IMR-90 (cell line): ENCODE data around the gene ZSCAN5B. TPM values are rescaled to one million over a fixed set of nuclear protein-coding genes. Genes with fewer than 3 reads are reported as not detected.

ENCODE experiments used
- ATAC-seq: fragments of 200-7000 bp; cut with Tn5 transposase; 2 replicates; pipeline ENCODE4 v1.9.1; 2020; ENCODE audit warnings: low read depth, mild to moderate bottlenecking, moderate library complexity
- BruUV-seq: library from RNA; stranded (reverse); fragments of 400-500 nt; replicated peaks from 2 replicates; lab custom pipeline; 2021; lab: Mats Ljungman, UMichigan
- CTCF ChIA-PET: fragments of 300-600 bp; formaldehyde crosslinking; extraction: SDS; loops from one replicate; lab custom pipeline; 2021; ENCODE audit warnings: antibody characterized with exemption; lab: Yijun Ruan, JAX
- POLR2A ChIA-PET: fragments of 300-600 bp; sonication (Branson Sonifier 250); formaldehyde crosslinking; loops from one replicate; lab custom pipeline; 2022; ENCODE audit warnings: antibody characterized with exemption; ENCODE audit not compliant: unreplicated experiment; lab: Charles Lee
- DNase-seq: peaks from one replicate; pipeline ENCODE4 v3.0.0; 2013
- H2AFZ ChIP-seq: replicated peaks from 2 replicates; pipeline ENCODE3; 2013; ENCODE audit warnings: low read length, mild to moderate bottlenecking; ENCODE audit not compliant: poor library complexity
- H2AK5ac ChIP-seq: 2 replicates; pipeline ENCODE4 v1.6.1; 2013; ENCODE audit warnings: low read depth, low read length, inconsistent platforms
- H2AK9ac ChIP-seq: replicated peaks from 2 replicates; pipeline ENCODE3; 2013; ENCODE audit warnings: mild to moderate bottlenecking, low read depth, low read length, moderate library complexity; ENCODE audit not compliant: poor library complexity
- H2BK120ac ChIP-seq: 2 replicates; pipeline ENCODE4 v1.6.1; 2013; ENCODE audit warnings: low read depth, low read length, inconsistent platforms
- H2BK15ac ChIP-seq: 3 replicates; pipeline ENCODE4 v1.6.1; 2013; ENCODE audit warnings: low read depth, low read length, inconsistent platforms
- H2BK20ac ChIP-seq: 2 replicates; pipeline ENCODE4 v1.6.1; 2013; ENCODE audit warnings: low read depth, mild to moderate bottlenecking, inconsistent platforms, low read length, moderate library complexity
- H2BK5ac ChIP-seq: 2 replicates; pipeline ENCODE4 v1.6.1; 2013; ENCODE audit warnings: mild to moderate bottlenecking, low read depth, low read length, inconsistent platforms; ENCODE audit not compliant: poor library complexity, severe bottlenecking
- H3K14ac ChIP-seq: replicated peaks from 2 replicates; pipeline ENCODE4 v1.6.1; 2013; ENCODE audit warnings: low read depth, low read length, inconsistent platforms
- H3K18ac ChIP-seq: 2 replicates; pipeline ENCODE4 v1.6.1; 2013; ENCODE audit warnings: low read depth, low read length, control low read depth
- H3K23ac ChIP-seq: 2 replicates; pipeline ENCODE4 v1.6.1; 2013; ENCODE audit warnings: low read depth, low read length, inconsistent platforms
- H3K27ac ChIP-seq: 2 replicates; pipeline ENCODE4 v1.5.1; 2013; ENCODE audit warnings: mild to moderate bottlenecking, control low read depth, low read length; ENCODE audit not compliant: insufficient read depth
- H3K27me3 ChIP-seq: 2 replicates; pipeline ENCODE4 v1.6.1; 2013; ENCODE audit warnings: low read length; ENCODE audit not compliant: control insufficient read depth, insufficient read depth
- H3K36me3 ChIP-seq: 2 replicates; pipeline ENCODE4 v1.6.1; 2013; ENCODE audit warnings: low read length, mixed read lengths; ENCODE audit not compliant: control insufficient read depth, insufficient read depth
- H3K4ac ChIP-seq: 2 replicates; pipeline ENCODE4 v1.6.1; 2013; ENCODE audit warnings: low read depth, low read length, inconsistent platforms
- H3K4me1 ChIP-seq: 2 replicates; pipeline ENCODE4 v1.6.1; 2013; ENCODE audit warnings: low read length, mixed read lengths; ENCODE audit not compliant: control insufficient read depth, insufficient read depth
- H3K4me2 ChIP-seq: 2 replicates; pipeline ENCODE4 v1.6.1; 2013; ENCODE audit warnings: low read depth, mild to moderate bottlenecking, control low read depth, low read length, moderate library complexity
- H3K4me3 ChIP-seq: 2 replicates; pipeline ENCODE4 v1.5.1; 2013; ENCODE audit warnings: low read depth, mild to moderate bottlenecking, control low read depth, low read length, moderate library complexity; ENCODE audit not compliant: insufficient read depth
- H3K56ac ChIP-seq: 2 replicates; pipeline ENCODE4 v1.6.1; 2013; ENCODE audit warnings: low read length, inconsistent platforms; ENCODE audit not compliant: insufficient read depth; ENCODE audit errors: extremely low read depth
- H3K79me1 ChIP-seq, 2 experiments: 2 replicates each; pipeline ENCODE4 v1.6.1; 2013; ENCODE audit warnings: low read length in 2 of 2, inconsistent platforms in 1 of 2, low read depth in 1 of 2
- H3K9ac ChIP-seq: 2 replicates; pipeline ENCODE4 v1.6.1; 2013; ENCODE audit warnings: low read depth, low read length, control low read depth
- H3K9me1 ChIP-seq: 2 replicates; pipeline ENCODE4 v1.6.1; 2013; ENCODE audit warnings: low read length, inconsistent platforms; ENCODE audit not compliant: insufficient read depth
- H3K9me3 ChIP-seq: 2 replicates; pipeline ENCODE4 v1.6.1; 2013; ENCODE audit warnings: low read length; ENCODE audit not compliant: control insufficient read depth, insufficient read depth
- H4K20me1 ChIP-seq: 2 replicates; pipeline ENCODE4 v1.6.1; 2013; ENCODE audit warnings: low read length, inconsistent platforms; ENCODE audit not compliant: insufficient read depth
- H4K5ac ChIP-seq: 2 replicates; pipeline ENCODE4 v1.6.1; 2013; ENCODE audit warnings: mild to moderate bottlenecking, low read depth, low read length, control low read depth
- H4K8ac ChIP-seq, 2 experiments: 2 replicates each; pipeline ENCODE4 v1.6.1; 2013; ENCODE audit warnings: low read depth in 2 of 2, low read length in 2 of 2, control low read depth in 1 of 2, inconsistent platforms in 1 of 2
- H4K91ac ChIP-seq: 2 replicates; pipeline ENCODE4 v1.6.1; 2013; ENCODE audit warnings: low read depth, low read length, inconsistent platforms; ENCODE audit not compliant: insufficient read depth
- BHLHE40 ChIP-seq: fragments of 150-350 bp; IDR thresholded peaks from 2 replicates; pipeline ENCODE4 v1.6.1; 2016; ENCODE audit warnings: mild to moderate bottlenecking, low read depth, low read length
- FOS ChIP-seq: fragments of 150-350 bp; IDR thresholded peaks from 2 replicates; pipeline ENCODE4 v1.6.1; 2016; ENCODE audit warnings: low read depth, low read length
- MAFK ChIP-seq: IDR thresholded peaks from 2 replicates; pipeline ENCODE4 v1.6.1; 2012; ENCODE audit warnings: low read depth, low read length, improper control_type of control experiment
- RAD21 ChIP-seq: IDR thresholded peaks from 2 replicates; pipeline ENCODE4 v1.6.1; 2012; ENCODE audit warnings: low read length, improper control_type of control experiment
- WGBS, 2 experiments: methylation state at CpG; one replicate each; pipeline versions ENCODE4 v1.1.5 to v1.1.7; 2013; ENCODE audit warnings: missing lambda C conversion rate in 2 of 2; ENCODE audit not compliant: insufficient read length in 1 of 2; ENCODE audit errors: extremely low coverage in 2 of 2; 5-methylcytosine and 5-hydroxymethylcytosine counted together
- dilution Hi-C: fragments of 300-500 bp; cut with HindIII; formaldehyde crosslinking; loops from one replicate; pipeline ENCODE4 v1.14.3; 2018; ENCODE audit warnings: low sequenced_read_pairs; ENCODE audit not compliant: unreplicated experiment
- in situ Hi-C: fragments of 300-500 bp; cut with MboI; formaldehyde crosslinking; loops from 3 replicates; pipeline ENCODE4 v1.14.3; 2019; ENCODE audit warnings: low sequenced_read_pairs, inconsistent platforms, mixed read lengths
- intact Hi-C: fragments of 100-400 bp; cut with micrococcal nuclease; formaldehyde crosslinking; loops from 2 replicates; pipeline ENCODE4 v1.10.0; 2022
- polyA plus RNA-seq, 3 experiments: library from polyadenylated mRNA; depleted of rRNA; stranded (reverse); fragments of >200 nt; gene quantifications; 2 replicates each; pipeline ENCODE4 v1.2.3, GENCODE V29; 2012; ENCODE audit warnings: low replicate concordance in 1 of 3
- total RNA-seq: library from RNA; depleted of rRNA; stranded (reverse); fragments of >200 nt; gene quantifications from 2 replicates; pipeline ENCODE4 v1.2.3, GENCODE V29; 2012
- TF ChIP-seq, protein P1 (sequence below): fragments of 150-350 bp; IDR thresholded peaks from 2 replicates; pipeline ENCODE4 v1.6.1; 2016; ENCODE audit warnings: low read depth, mild to moderate bottlenecking, low read length, moderate library complexity, borderline replicate concordance
- TF ChIP-seq, protein P2 (sequence below): conservative IDR thresholded peaks from 2 replicates; pipeline ENCODE4 v1.5.1; 2012; ENCODE audit warnings: mild to moderate bottlenecking, low read depth, low read length, improper control_type of control experiment

ZSCAN5B gene
- total and polyA plus RNA-seq, 2 of the 4 experiments (the other 2 are of a cell fraction): not detected

DNA sequence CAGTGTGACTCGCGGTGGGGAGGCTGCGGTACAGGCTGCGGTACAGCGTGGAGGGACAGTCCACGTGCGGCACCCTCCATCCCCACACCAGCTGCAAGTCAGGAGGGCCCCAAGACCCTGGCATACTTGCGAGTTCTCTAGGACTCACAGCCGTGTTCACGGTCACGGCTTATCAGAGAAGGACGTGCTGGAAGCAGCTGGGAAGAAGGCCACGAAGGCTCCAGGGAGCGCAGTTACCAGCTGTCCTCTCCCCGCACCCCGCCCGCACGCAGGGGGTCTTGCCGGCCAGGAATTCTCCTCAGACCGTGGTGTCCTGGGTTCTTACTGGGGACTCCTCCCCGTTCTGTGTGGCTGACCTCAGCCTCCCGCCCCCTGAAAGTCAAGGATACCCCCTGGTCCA, 50.3 kb downstream of the ZSCAN5B start:
- Histone ChIP-seq H2AK5ac (no peak overlapping the region), H3K4me3 (no peak overlapping the region), H2BK120ac (no peak overlapping the region), H3K9me3 (no peaks in the 10 kb centered on the region), H3K4me2 (no peak overlapping the region), H3K36me3 (peaks cover 32% of the 10 kb centered on the region), H3K4ac (no peak overlapping the region), H2AFZ (no peak overlapping the region), H3K4me1 (no peaks in the 10 kb centered on the region; the same call in 1 of the 2 replicates), H3K9me1 (peaks cover 17% of the 10 kb centered on the region; the same call in 1 of the 2 replicates), H3K79me1 (peaks cover 22 to 42% of the 10 kb centered on the region in 2 experiments), H2AK9ac (no peak overlapping the region), H3K27ac (no peak overlapping the region), H2BK5ac (no peak overlapping the region), H4K91ac (no peak overlapping the region), H2BK20ac (no peak overlapping the region), H3K14ac (no peak overlapping the region), H4K5ac (no peak overlapping the region), H3K9ac (no peak overlapping the region), H3K18ac (no peak overlapping the region), H3K27me3 (no peaks in the 10 kb centered on the region), H4K20me1 (peaks cover 14% of the 10 kb centered on the region), H3K23ac (no peak overlapping the region), H3K56ac (no peak overlapping the region), H2BK15ac (no peak overlapping the region), H4K8ac (no peak overlapping the region)
- TF ChIP-seq, protein P1, sequence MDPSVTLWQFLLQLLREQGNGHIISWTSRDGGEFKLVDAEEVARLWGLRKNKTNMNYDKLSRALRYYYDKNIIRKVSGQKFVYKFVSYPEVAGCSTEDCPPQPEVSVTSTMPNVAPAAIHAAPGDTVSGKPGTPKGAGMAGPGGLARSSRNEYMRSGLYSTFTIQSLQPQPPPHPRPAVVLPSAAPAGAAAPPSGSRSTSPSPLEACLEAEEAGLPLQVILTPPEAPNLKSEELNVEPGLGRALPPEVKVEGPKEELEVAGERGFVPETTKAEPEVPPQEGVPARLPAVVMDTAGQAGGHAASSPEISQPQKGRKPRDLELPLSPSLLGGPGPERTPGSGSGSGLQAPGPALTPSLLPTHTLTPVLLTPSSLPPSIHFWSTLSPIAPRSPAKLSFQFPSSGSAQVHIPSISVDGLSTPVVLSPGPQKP: no peak
- TF ChIP-seq, protein P2, sequence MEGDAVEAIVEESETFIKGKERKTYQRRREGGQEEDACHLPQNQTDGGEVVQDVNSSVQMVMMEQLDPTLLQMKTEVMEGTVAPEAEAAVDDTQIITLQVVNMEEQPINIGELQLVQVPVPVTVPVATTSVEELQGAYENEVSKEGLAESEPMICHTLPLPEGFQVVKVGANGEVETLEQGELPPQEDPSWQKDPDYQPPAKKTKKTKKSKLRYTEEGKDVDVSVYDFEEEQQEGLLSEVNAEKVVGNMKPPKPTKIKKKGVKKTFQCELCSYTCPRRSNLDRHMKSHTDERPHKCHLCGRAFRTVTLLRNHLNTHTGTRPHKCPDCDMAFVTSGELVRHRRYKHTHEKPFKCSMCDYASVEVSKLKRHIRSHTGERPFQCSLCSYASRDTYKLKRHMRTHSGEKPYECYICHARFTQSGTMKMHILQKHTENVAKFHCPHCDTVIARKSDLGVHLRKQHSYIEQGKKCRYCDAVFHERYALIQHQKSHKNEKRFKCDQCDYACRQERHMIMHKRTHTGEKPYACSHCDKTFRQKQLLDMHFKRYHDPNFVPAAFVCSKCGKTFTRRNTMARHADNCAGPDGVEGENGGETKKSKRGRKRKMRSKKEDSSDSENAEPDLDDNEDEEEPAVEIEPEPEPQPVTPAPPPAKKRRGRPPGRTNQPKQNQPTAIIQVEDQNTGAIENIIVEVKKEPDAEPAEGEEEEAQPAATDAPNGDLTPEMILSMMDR: no peak
- TF ChIP-seq RAD21 (no peak), MAFK (no peak), FOS (no peak), BHLHE40 (no peak)
- dilution Hi-C loops (no loop called here), in situ Hi-C loops (loop anchor here (25.0 kb wide), 2 partner anchors 460 to 1685 kb away; partner anchors contain the start of genes CDC42EP5, EPN1 and LENG9), intact Hi-C loops (no loop called here)
- ChIA-PET CTCF (no interaction called here), POLR2A (no interaction called here)
- ATAC-seq (no peak), DNase-seq (no peak)
- WGBS, 2 experiments: 97% methylated on average over 5 of the region's 22 CpGs; no CpG with 5 or more reads in 1 of the 2 experiments
- no TSS peak for BruUV-seq
